ENCODE data around the gene MCCC1. TPM values are rescaled to one million over a fixed set of nuclear protein-coding genes. Genes with fewer than 3 reads are reported as not detected.
"Not testable (repeated sequence)": the region's sequence is repeated elsewhere in the genome, so short reads cannot be mapped to it uniquely, and the experiment has no call there.

MCCC1 gene
- total and polyA plus RNA-seq, 4 experiments from 2014 or later: 27.0 to 43.8 (median 29.0) TPM

GRCh38 chr3:183106635-183107034 lies 7.3 kb upstream of the MCCC1 start:
- Histone ChIP-seq H3K4me3 (ENCODE audit: low read length in 2 of 2) (no peak overlapping the region), H3K4me1 (ENCODE audit: insufficient read depth, low read length) (no peaks in the 10 kb centered on the region), H3K27me3 (ENCODE audit: insufficient read depth, low read length) (no peaks in the 10 kb centered on the region), H3K27ac (ENCODE audit: low read depth, low read length) (no peak overlapping the region), H3K9me3 (ENCODE audit: control insufficient read depth in 1 of 2, low read length in 2 of 2) (no peaks in the 10 kb centered on the region), H3K36me3 (ENCODE audit: insufficient read depth, low read length) (no peaks in the 10 kb centered on the region)
- POLR2A ChIA-PET (ENCODE audit: partially characterized antibody): no interaction called here
- intact Hi-C loops (cut with micrococcal nuclease): no loop called here
- H3K9me3 Mint-ChIP-seq: peaks cover 0 to 10% (median 2%) of the 10 kb centered on the region in 8 donors
- H3K4me3 Mint-ChIP-seq: no peak overlapping the region
- H3K4me1 Mint-ChIP-seq: peaks cover 0 to 2% (median 0%) of the 10 kb centered on the region in 4 donors
- H3K27ac Mint-ChIP-seq: no peak overlapping the region
- peaks cover 0 to 2% of the 10 kb centered on the region in 2 donors for H3K27me3 Mint-ChIP-seq
- DNase-seq: no peak
- CTCF ChIA-PET (ENCODE audit: partially characterized antibody): no interaction called here
- H3K36me3 Mint-ChIP-seq: no peaks in the 10 kb centered on the region

GRCh38 chr3:183103950-183104349 lies 4.7 kb upstream of the MCCC1 start:
- intact Hi-C loops (cut with micrococcal nuclease); DNase-seq; H3K4me1 ChIP-seq (ENCODE audit: insufficient read depth, low read length); H3K36me3 ChIP-seq (ENCODE audit: insufficient read depth, low read length); H3K27ac Mint-ChIP-seq; H3K36me3 Mint-ChIP-seq; H3K27me3 Mint-ChIP-seq; POLR2A ChIA-PET (ENCODE audit: partially characterized antibody); H3K9me3 Mint-ChIP-seq; H3K4me3 Mint-ChIP-seq; H3K27ac ChIP-seq (ENCODE audit: low read depth, low read length); H3K9me3 ChIP-seq (ENCODE audit: control insufficient read depth in 1 of 2, low read length in 2 of 2); CTCF ChIA-PET (ENCODE audit: partially characterized antibody); H3K4me3 ChIP-seq (ENCODE audit: low read length in 2 of 2); H3K27me3 ChIP-seq (ENCODE audit: insufficient read depth, low read length): not testable (repeated sequence)
- peaks cover 3 to 18% (median 9%) of the 10 kb centered on the region in 4 donors for H3K4me1 Mint-ChIP-seq

GRCh38 chr3:183101040-183101439 lies 1.7 kb upstream of the MCCC1 start:
- H3K27ac Mint-ChIP-seq; POLR2A ChIA-PET (ENCODE audit: partially characterized antibody); H3K27me3 ChIP-seq (ENCODE audit: insufficient read depth, low read length); intact Hi-C loops (cut with micrococcal nuclease); H3K27me3 Mint-ChIP-seq; H3K36me3 ChIP-seq (ENCODE audit: insufficient read depth, low read length); H3K9me3 Mint-ChIP-seq; DNase-seq; H3K9me3 ChIP-seq (ENCODE audit: control insufficient read depth in 1 of 2, low read length in 2 of 2); H3K4me3 Mint-ChIP-seq; H3K4me3 ChIP-seq (ENCODE audit: low read length in 2 of 2); H3K27ac ChIP-seq (ENCODE audit: low read depth, low read length): not testable (repeated sequence)
- Mint-ChIP-seq H3K4me1 (peaks cover 13 to 42% (median 26%) of the 10 kb centered on the region in 4 donors), H3K36me3 (peaks cover 0 to 14% of the 10 kb centered on the region in 2 donors)
- peaks cover 22% of the 10 kb centered on the region for H3K4me1 ChIP-seq (ENCODE audit: insufficient read depth, low read length)
- CTCF ChIA-PET (ENCODE audit: partially characterized antibody): interaction anchor here (1.0 kb wide), 1 partner anchor 16 kb away, joined by 3 read pairs; no protein-coding TSS in a partner anchor

- Histone ChIP-seq H3K36me3 (ENCODE audit: insufficient read depth, low read length) (no peaks in the 10 kb centered on the region), H3K27me3 (ENCODE audit: insufficient read depth, low read length) (no peaks in the 10 kb centered on the region), H3K4me1 (ENCODE audit: insufficient read depth, low read length) (peaks cover 22% of the 10 kb centered on the region), H3K27ac (ENCODE audit: low read depth, low read length) (peak overlapping the region; percentile 81), H3K4me3 (ENCODE audit: low read length in 2 of 2) (no peak overlapping the region), H3K9me3 (ENCODE audit: control insufficient read depth in 1 of 2, low read length in 2 of 2) (no peaks in the 10 kb centered on the region)
- Mint-ChIP-seq H3K36me3 (peaks cover 4 to 16% of the 10 kb centered on the region in 2 donors), H3K9me3 (no peaks in the 10 kb centered on the region), H3K4me1 (peaks cover 15 to 42% (median 27%) of the 10 kb centered on the region in 4 donors), H3K4me3 (peak overlapping the region in 1 of 8 donors; percentile 36), H3K27ac (peak overlapping the region in 6 of 7 donors; percentile 42 to 98 (median 88)), H3K27me3 (no peaks in the 10 kb centered on the region)
- no peak for DNase-seq
- POLR2A ChIA-PET (ENCODE audit: partially characterized antibody): interaction anchor here (1.4 kb wide), 1 partner anchor 15 kb away, joined by 3 read pairs; no protein-coding TSS in a partner anchor
- intact Hi-C loops (cut with micrococcal nuclease): no loop called here
- CTCF ChIA-PET (ENCODE audit: partially characterized antibody): interaction anchor here (3.2 kb wide), 1 partner anchor 23 kb away, joined by 13 read pairs; no protein-coding TSS in a partner anchor
Measured at GRCh38 chr3:183100376-183100775, 1.1 kb upstream of the MCCC1 start.

- peak overlapping the region in 1 of 2 donors; percentile 85 for H3K4me3 ChIP-seq (ENCODE audit: low read length in 2 of 2)
- no peak for DNase-seq
- no peaks in the 10 kb centered on the region for H3K9me3 Mint-ChIP-seq
- peaks cover 22% of the 10 kb centered on the region for H3K4me1 ChIP-seq (ENCODE audit: insufficient read depth, low read length)
- H3K4me3 Mint-ChIP-seq: peak overlapping the region; percentile 96 to 99 (median 97)
- H3K27ac Mint-ChIP-seq: peak overlapping the region; percentile 97 to 98 (median 97)
- CTCF ChIA-PET (ENCODE audit: partially characterized antibody): interaction anchor here (3.2 kb wide), 1 partner anchor 23 kb away, joined by 13 read pairs; no protein-coding TSS in a partner anchor
- peaks cover 15 to 42% (median 28%) of the 10 kb centered on the region in 4 donors for H3K4me1 Mint-ChIP-seq
- no peaks in the 10 kb centered on the region for H3K36me3 ChIP-seq (ENCODE audit: insufficient read depth, low read length)
- no peaks in the 10 kb centered on the region for H3K27me3 Mint-ChIP-seq
- peak overlapping the region; percentile 81 for H3K27ac ChIP-seq (ENCODE audit: low read depth, low read length)
- no peaks in the 10 kb centered on the region for H3K27me3 ChIP-seq (ENCODE audit: insufficient read depth, low read length)
- intact Hi-C loops (cut with micrococcal nuclease): loop anchor here (1.0 to 5.0 kb wide), 7 partner anchors 62 to 1149 kb away; partner anchors contain the start of genes ALG3, EEF1AKMT4, LAMP3 and MCF2L2
- H3K9me3 ChIP-seq (ENCODE audit: control insufficient read depth in 1 of 2, low read length in 2 of 2): no peaks in the 10 kb centered on the region
- H3K36me3 Mint-ChIP-seq: peaks cover 6 to 16% of the 10 kb centered on the region in 2 donors
- POLR2A ChIA-PET (ENCODE audit: partially characterized antibody): interaction anchor here (0.6 to 1.4 kb wide), 3 partner anchors 9 to 329 kb away, joined by 3 read pairs; partner anchors contain the start of gene MCF2L2
Measured at GRCh38 chr3:183099838-183100204, 525 bp upstream of the MCCC1 start.

- peaks cover 15 to 20% of the 10 kb centered on the region in 2 donors for H3K36me3 Mint-ChIP-seq
- H3K9me3 Mint-ChIP-seq: no peaks in the 10 kb centered on the region
- no peaks in the 10 kb centered on the region for H3K36me3 ChIP-seq (ENCODE audit: insufficient read depth, low read length)
- no peaks in the 10 kb centered on the region for H3K27me3 ChIP-seq (ENCODE audit: insufficient read depth, low read length)
- peak overlapping the region; percentile 96 to 99 (median 97) for H3K4me3 Mint-ChIP-seq
- H3K4me3 ChIP-seq (ENCODE audit: low read length in 2 of 2): peak overlapping the region; percentile 85 to 96
- H3K4me1 ChIP-seq (ENCODE audit: insufficient read depth, low read length): peaks cover 22% of the 10 kb centered on the region
- ChIA-PET CTCF (ENCODE audit: partially characterized antibody) (interaction anchor here (0.8 to 3.2 kb wide), 2 partner anchors 25 to 288 kb away, joined by 3 to 13 read pairs; no protein-coding TSS in a partner anchor), POLR2A (ENCODE audit: partially characterized antibody) (interaction anchor here (0.7 to 1.4 kb wide), 5 partner anchors 9 to 330 kb away, joined by 3 to 5 read pairs (median 3); partner anchors contain the start of gene MCF2L2)
- H3K9me3 ChIP-seq (ENCODE audit: control insufficient read depth in 1 of 2, low read length in 2 of 2): no peaks in the 10 kb centered on the region
- H3K4me1 Mint-ChIP-seq: peaks cover 17 to 43% (median 30%) of the 10 kb centered on the region in 4 donors
- peak overlapping the region; percentile 97 to 98 (median 97) for H3K27ac Mint-ChIP-seq
- peak overlapping the region; percentile 81 for H3K27ac ChIP-seq (ENCODE audit: low read depth, low read length)
- no peaks in the 10 kb centered on the region for H3K27me3 Mint-ChIP-seq
- intact Hi-C loops (cut with micrococcal nuclease): loop anchor here (1.0 to 5.0 kb wide), 7 partner anchors 64 to 1150 kb away; partner anchors contain the start of genes ALG3, EEF1AKMT4, LAMP3 and MCF2L2
- DNase-seq: peak in 2 of 5 donors; percentile 8 to 46
Measured at GRCh38 chr3:183098536-183099025, 715 bp downstream of the MCCC1 start.

GRCh38 chr3:183094711-183095110 lies 4.6 kb downstream of the MCCC1 start:
- no peak for DNase-seq
- no peaks in the 10 kb centered on the region for H3K9me3 Mint-ChIP-seq
- H3K4me3 Mint-ChIP-seq: no peak overlapping the region
- POLR2A ChIA-PET (ENCODE audit: partially characterized antibody): no interaction called here
- Histone ChIP-seq H3K4me3 (ENCODE audit: low read length in 2 of 2) (no peak overlapping the region), H3K27me3 (ENCODE audit: insufficient read depth, low read length) (no peaks in the 10 kb centered on the region), H3K27ac (ENCODE audit: low read depth, low read length) (no peak overlapping the region), H3K36me3 (ENCODE audit: insufficient read depth, low read length) (peaks cover 12% of the 10 kb centered on the region), H3K4me1 (ENCODE audit: insufficient read depth, low read length) (peaks cover 16% of the 10 kb centered on the region), H3K9me3 (ENCODE audit: control insufficient read depth in 1 of 2, low read length in 2 of 2) (no peaks in the 10 kb centered on the region)
- CTCF ChIA-PET (ENCODE audit: partially characterized antibody): interaction anchor here (2.5 kb wide), 1 partner anchor 9 kb away, joined by 14 read pairs; no protein-coding TSS in a partner anchor
- intact Hi-C loops (cut with micrococcal nuclease): loop anchor here (5.0 kb wide), 1 partner anchor 117 kb away; no protein-coding TSS in a partner anchor
- peaks cover 35 to 47% of the 10 kb centered on the region in 2 donors for H3K36me3 Mint-ChIP-seq
- H3K27me3 Mint-ChIP-seq: no peaks in the 10 kb centered on the region
- peaks cover 19 to 47% (median 28%) of the 10 kb centered on the region in 4 donors for H3K4me1 Mint-ChIP-seq
- H3K27ac Mint-ChIP-seq: peak overlapping the region in 2 of 7 donors; percentile 8 to 24

Measured in CD4-positive, alpha-beta memory T cell (primary cell).